Skin epidermis (tissue), 12 donors: Measurements from ENCODE around the gene ELMO2.
A peak's percentile ranks its signal among the peaks of the same experiment; 100 is the strongest.

ENCODE experiments used
- H3K27ac ChIP-seq, 21 experiments: fragments of 200-600 bp; sonication (generic) in 11 of 21; one replicate each; pipeline ENCODE4 v1.5.0; 2020; ENCODE audit warnings: mild to moderate bottlenecking in 3 of 21, inconsistent platforms in 2 of 21, moderate library complexity in 2 of 21
- H3K4me3 ChIP-seq, 7 experiments: fragments of 200-600 bp; sonication (generic) in 2 of 7; one replicate each; pipeline ENCODE4 v1.5.0; 2020; ENCODE audit warnings: inconsistent platforms in 2 of 7, mild to moderate bottlenecking in 2 of 7, moderate library complexity in 1 of 7

Gene ELMO2

DNA sequence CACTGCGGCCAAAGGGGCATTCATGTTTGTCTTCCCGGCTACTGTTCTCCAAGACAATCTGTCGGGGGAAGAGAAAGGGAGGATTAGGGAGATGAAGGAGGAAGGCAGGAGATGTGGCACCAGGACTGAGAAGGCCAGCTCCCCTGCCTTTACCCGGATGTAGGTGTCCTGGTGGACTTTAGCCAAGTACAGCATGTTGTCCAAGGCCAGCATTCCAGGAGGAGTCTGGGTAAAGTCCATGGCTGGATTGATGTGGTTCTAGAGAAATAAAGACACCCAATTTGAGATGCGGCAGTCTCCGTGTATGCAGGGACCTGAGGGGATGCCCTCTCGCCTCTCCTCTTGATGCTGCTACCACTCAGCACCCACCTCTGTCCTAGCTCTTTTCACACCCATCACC lies 32.0 kb downstream of the ELMO2 start:
- Histone ChIP-seq H3K27ac (no peak overlapping the region), H3K4me3 (no peak overlapping the region)

DNA sequence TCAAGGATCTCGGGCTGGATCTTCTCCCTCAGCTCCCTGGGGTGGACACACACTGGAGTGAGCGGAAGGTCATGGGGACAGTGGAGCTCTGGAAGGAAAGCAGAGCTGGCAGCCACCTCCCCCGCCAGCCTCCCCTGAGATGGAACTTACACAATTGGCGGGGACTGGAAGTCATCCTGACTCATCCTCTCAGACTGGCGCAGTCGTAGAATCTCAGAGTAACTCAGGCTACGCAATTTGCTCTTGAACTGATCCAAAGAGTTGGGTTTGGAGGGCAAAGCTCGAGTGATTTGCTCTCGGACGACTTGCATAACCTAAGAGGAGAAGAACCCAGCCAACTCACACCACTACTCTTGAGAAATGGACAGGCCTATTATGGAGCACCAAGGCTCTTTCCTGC lies 34.8 kb downstream of the ELMO2 start:
- H3K4me3 ChIP-seq: no peak overlapping the region
- no peak overlapping the region for H3K27ac ChIP-seq

DNA sequence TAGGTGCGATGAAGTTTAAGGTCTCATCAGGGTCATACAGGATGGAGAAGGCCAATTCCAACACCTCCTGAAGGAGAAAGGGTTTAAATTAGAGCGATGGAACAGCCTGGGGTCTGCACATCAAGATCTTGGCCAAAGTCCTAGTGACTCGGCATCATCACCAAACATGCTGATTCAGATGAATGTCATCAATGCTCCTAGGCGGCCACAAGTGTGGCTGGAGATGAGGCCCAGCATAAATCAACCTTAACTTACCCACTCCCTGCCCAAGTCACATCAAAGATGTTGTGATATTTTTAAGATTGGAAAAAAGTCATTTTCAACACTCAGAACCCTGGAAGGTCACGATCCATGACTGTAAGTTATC lies 37.5 kb downstream of the ELMO2 start:
- no peak overlapping the region for H3K4me3 ChIP-seq
- no peak overlapping the region for H3K27ac ChIP-seq

DNA sequence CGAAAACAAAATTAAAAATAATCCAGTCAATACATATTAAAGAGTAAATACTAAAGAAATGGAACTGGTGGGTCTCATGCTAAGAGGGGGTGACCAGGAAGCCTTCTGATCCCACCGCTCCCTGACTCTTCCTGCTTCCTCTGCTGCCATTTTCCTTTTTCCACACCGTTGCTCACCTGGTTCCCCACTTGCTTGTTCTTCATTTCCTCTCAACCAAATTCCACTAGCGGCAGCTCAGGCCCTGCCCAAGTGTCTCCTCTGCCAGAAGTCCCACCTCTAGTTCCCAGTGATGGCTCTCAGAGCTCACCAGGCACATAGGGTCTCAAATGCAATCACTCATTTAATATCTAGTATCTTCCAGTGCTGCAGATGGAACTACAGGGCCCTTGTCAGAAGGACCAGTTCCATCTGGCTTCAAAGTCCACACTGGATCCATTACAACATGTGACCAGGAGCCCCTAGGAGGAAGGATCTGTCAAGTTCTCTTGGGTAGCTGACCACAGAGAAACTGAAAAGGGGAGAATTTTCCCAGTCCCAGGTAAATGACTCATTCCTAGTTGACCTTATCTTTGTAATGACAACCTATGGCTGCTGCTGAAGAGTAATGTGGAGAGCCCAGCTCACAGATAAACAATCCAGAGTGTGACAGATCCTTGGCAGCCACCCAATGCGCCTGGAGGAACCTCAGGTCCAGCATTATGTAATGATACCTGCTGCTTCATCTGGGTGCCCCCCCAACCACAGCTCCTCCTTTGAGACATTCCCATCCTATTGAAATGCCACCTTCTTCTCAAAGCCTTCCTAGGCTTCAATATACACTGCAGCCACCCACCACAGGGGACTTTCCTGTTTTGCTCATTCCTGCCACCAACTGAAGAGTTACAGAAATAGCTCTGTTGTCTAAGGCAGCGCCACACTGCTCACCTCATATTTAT lies 38.2 kb downstream of the ELMO2 start:
- H3K4me3 ChIP-seq: no peak overlapping the region
- no peak overlapping the region for H3K27ac ChIP-seq

DNA sequence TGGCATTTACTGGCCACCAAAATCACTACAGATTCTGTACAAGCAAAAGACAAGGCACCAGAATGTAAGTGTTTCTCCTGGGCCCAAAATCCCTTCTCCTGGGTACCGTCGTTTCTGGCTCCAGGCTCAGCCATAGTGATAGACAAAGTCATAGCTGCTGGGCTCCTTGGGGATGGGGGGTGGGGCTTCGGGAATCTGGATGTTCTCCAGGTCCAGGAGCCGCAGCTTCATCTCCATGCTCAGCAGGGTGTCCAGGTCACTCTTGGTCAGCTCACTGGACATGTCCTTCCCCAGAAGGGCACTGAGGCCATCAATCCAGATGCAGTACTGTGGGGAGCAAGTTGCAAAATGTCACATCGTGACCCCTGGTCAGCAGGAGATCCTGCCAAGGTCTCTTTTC lies 39.2 kb downstream of the ELMO2 start:
- Histone ChIP-seq H3K27ac (no peak overlapping the region), H3K4me3 (no peak overlapping the region)

DNA sequence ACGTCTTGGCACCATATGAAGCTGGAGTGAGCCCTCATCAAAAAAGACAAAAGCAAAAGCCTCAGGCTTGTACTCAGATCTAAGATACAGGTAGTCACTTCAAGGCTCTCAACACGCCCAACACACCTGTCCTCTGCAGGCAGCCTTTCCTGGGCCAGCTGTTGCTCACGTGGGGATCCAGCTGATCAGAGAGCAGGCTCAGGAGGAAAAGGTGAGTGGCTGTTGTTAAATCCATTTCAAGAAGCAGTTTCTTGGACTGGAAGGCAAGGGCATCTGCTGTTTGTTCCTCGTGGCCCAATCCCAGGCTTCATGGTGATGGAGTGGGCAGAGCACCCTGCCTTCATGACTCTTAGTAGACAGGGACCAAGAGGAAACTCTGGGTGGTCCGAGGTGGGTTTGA lies 39.6 kb downstream of the ELMO2 start:
- H3K27ac ChIP-seq: peak overlapping the region in 2 of 21 experiments; percentile 3 to 13
- H3K4me3 ChIP-seq: no peak overlapping the region

DNA sequence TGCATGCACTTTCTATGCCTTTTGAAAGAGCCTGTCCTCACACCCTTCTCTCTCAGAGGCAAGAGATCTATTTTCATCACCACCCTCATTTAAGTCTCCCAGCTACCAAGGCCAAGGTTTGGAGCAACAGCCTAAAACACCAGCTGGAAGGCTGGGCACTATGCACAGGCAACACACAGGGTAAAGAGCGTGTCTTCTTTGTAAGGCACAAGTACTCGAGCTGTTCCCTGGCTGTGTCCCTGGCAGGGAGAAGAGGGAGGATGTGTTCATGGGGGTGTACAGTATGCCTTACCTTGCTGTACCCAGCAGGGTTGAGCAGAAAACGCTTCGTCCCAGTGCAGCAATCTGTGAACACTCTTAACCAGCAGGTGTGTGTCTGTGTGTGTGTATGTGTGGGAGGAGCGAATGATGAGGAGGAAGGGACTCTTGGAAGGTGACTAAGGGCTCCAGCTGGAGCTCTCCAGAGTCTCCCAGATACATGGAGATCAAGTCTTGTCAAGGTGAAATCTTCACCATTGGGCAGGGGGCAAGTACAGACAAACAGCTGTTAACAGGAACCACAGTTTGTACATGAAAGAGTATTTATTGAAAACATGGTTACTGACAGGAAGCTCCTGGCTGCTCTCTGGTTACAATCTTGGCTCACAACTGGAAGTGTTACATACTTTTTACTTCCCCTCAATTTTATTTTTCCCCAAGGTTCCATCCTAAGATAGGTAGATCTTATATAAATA lies 40.8 kb downstream of the ELMO2 start:
- Histone ChIP-seq H3K4me3 (no peak overlapping the region), H3K27ac (peak overlapping the region in 6 of 21 experiments; percentile 40 to 99 (median 76))

DNA sequence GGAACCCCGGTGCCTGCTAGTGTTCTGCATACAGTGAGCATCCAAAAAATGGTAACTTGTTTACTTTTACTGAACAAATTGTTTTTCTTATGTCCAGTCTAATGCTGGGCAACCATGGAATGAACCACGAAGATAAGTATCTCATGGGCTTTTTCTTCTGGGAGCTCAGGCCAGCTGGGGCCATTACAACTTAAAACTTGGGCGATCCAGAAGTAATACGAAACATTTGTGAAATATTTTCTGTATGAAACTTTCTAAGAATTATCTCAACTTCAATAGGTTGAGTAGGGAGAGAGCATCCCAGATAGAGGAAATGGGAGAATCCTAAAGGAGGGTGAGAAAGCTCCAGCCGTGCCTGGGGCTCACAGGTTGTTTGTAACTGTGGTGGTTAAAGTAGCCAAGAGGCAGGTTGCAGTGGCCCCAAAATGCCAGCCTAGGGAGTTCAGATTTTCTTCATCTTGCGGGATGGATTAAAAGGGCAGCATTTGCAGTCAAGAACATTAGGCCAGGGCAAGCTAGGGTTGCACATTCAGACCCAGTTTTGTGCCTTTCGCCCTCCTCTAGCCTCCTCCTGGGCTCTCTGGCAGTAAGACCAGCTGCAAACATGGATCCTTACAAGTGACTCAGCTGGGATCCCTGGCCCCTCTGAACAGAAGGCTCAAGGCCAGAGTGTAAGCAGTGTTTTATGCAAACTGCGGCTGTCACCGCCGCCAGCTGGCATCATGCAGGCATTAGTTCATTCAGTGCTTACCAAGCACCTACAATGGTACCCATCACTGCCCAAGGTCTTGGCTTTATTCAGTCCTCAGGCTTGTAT lies 41.5 kb downstream of the ELMO2 start:
- Histone ChIP-seq H3K27ac (peak overlapping the region in 20 of 21 experiments; percentile 54 to 100 (median 98)), H3K4me3 (peak overlapping the region; percentile 82 to 100 (median 98))

DNA sequence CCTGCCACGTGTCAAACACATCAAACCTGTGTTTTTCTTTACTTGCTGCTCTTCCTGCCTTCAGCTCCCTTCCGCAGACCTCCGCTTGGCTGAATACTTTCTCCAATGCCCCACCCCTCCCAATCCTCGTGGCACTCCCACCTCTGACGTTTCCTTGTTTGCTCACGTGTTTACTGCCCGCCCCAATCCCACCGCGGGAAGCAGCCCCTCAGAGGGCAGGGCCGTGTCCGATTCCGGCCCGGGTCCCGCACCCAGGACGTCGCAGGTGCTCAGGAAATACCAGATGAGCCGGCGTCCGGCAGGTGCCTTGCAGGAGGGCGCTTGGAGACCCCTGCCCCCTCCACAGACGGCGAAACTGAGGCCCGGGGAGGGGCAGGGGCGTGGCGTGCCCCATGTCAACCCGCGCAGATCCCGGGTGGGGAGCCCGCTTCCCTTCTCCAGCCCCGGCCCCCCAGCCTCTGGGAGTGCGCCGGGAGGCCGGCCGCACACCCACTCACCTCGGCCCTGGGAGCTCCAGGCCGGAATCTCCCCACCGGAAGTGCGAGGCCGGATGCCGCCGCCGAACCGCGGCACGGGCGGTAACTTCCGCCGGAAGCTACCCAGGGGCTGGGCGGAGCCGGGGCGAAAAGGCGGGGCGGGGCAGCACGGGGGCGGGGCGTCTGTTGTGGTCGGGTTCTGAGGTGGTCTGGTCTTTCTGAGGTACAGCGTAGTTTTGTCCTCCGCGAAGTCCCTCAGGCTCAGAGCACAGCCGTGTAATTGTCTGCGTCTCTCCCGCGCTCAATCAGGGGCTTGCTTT lies 42.3 kb downstream of the ELMO2 start:
- peak overlapping the region; percentile 82 to 100 (median 98) for H3K4me3 ChIP-seq
- H3K27ac ChIP-seq: peak overlapping the region; percentile 93 to 100 (median 98)

DNA sequence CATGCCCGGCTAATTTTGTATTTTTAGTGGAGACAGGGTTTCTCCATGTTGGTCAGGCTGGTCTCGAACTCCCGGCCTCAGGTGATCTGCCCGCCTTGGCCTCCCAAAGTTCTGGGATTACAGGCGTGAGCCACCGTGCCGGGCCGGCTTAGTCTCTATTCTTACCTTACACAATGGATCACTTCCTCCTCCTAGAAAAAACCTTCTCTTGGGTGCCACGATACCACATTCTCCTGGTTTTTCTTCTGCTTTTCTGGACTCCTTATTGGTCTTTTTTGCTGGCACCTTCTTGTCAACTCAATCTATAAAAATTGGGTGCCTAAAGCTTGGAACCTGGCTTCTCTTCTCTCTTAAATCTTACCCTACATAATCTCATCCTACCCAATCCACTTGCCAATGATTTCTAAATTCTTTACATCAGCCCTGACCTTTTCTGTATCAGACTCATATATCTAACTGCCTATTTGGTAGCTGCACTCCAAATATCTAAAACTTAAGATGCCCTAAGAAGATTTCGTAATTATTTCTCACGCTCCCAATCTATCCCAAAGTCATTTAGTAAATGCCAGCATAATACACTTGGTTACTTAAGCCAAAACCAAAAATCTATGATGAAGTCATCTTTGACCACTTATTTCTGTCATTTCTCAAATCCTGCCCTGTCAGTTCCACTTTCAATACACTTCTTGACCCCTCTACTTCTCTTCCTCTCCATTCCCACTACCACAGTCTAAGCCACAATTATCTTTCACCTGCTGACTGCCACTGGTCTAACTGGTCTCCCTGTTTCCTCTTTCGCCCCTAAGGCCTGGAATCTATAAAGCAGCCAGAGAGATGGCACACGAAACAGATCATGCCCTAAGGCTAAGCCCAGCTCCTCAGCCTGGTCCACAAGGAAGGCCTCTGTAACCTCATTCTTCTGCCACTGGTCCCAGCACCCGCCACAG lies 43.2 kb downstream of the ELMO2 start:
- Histone ChIP-seq H3K27ac (peak overlapping the region; percentile 93 to 100 (median 98)), H3K4me3 (peak overlapping the region; percentile 82 to 100 (median 98))

DNA sequence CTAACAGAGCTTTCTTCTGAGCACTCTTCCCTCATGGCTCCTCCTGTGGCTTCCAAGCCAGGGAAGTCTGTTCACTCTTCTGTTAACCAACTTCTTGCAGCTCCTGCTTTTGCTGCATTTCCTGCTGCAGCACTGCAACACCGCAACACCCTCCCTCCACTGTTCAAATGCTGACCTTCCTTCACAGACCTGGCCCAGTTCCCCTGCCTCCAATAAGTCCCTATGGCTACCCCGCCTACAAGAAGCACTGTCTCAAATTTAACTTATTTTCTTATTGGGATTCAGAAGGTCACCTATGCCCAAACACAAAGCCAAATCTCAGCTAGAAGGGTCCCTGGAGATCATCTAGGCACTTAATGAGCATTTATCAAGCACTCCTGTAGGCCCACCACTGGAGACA lies 44.6 kb downstream of the ELMO2 start:
- peak overlapping the region in 2 of 21 experiments; percentile 17 to 39 for H3K27ac ChIP-seq
- no peak overlapping the region for H3K4me3 ChIP-seq

DNA sequence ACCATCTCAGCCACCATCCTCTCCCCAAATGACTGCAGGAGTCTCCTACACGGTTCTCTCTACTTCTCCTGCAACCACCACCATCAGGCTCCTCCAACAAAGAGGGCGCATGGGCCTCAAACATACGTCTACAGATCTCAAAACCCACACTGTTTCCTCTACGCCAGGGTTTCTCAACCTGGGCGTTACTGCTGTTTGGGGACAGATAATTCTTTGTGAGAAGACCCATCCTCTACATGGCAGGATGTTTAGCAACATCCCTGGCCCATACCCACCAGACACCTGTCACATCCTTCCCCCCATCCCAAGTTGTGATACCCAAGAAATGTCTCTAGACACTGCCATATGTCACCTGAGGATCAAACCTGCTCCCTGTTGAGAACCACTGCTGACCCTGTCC lies 45.0 kb downstream of the ELMO2 start:
- no peak overlapping the region for H3K4me3 ChIP-seq
- peak overlapping the region in 1 of 21 experiments; percentile 39 for H3K27ac ChIP-seq

DNA sequence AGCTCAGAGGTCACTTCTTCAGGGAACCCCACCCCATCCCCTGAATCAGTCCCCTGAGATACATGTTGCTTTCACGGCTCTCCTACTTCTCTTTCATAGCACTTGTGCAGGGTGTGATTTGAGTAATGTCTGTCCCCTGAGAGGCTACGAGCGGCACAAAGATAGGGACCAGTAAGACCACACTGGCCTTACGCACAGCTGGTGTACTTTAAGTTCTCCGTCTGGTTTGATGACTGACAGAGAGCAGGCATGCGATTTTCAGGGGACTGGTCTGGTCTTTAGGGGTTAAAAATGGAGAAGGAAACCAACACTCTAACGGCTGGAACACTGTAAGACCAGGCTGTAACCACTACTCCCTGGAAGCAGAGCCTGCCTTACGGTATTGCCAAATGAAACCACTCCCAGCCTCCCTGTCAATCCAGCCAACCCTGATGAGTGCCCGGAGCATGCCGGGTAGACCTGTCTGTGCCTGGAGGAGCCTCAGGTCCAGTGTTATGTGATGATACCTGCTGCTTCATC lies 47.1 kb downstream of the ELMO2 start:
- H3K4me3 ChIP-seq: no peak overlapping the region
- H3K27ac ChIP-seq: peak overlapping the region in 2 of 21 experiments; percentile 3 to 26

DNA sequence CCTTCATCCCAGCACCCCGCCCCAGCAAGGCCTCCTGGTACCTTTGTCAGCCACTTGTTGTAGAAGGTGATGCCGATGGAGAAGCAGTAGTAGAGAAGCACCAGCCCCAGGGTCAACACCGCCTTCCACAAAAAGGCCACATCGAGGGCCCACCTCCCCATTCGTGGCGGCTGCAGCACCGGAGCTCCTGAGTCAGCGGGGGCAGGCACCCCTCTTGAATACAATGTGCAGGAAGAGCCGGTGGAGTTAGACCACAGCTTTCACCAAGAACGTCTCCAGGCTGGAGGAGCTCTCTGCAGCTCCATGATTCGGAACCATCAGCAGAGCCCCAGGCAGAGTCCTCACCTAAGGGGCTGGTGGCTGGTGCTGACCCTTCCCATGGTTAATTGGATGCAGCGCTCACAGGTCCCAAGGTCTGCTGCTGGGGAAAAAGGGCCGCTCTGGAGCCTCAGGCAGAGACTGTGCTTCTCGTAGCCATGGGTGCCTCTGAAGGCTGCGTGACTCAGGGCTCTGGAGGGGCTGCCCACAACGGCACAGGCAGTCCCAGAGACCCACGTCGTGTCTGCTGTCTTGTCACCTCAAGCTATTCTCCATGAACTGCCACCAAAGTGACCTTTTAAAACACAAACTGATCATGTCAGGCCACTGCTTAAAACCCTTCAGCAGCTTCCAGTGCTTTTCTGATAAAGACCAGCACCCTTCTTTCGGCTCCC lies 47.9 kb downstream of the ELMO2 start:
- Histone ChIP-seq H3K27ac (peak overlapping the region in 1 of 21 experiments; percentile 16), H3K4me3 (no peak overlapping the region)

DNA sequence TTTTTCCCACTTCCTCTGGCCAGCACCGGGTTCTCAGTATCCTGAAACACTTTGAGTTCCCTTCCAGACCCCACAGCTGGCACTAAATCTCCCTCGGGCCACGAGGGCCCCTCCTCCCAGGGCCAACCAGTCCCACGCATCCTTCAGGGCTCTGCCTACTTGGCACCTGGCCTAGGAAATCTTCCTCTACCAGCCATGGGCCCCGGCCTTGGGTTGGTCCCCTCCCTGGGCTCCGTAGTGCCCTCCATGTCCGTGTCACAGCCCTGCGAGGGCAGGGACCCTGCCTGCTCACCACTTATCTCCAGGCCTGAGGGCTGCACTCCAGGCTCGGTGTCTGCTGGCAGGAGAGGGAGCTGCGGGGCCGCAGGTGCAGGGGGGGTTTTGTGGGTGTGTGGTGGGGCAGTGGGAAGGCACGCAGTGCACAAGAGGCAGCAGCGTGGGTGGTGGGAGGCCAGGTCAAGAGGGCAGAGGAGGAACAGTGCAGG lies 49.3 kb downstream of the ELMO2 start:
- peak overlapping the region in 4 of 21 experiments; percentile 16 to 41 (median 35) for H3K27ac ChIP-seq
- H3K4me3 ChIP-seq: no peak overlapping the region

DNA sequence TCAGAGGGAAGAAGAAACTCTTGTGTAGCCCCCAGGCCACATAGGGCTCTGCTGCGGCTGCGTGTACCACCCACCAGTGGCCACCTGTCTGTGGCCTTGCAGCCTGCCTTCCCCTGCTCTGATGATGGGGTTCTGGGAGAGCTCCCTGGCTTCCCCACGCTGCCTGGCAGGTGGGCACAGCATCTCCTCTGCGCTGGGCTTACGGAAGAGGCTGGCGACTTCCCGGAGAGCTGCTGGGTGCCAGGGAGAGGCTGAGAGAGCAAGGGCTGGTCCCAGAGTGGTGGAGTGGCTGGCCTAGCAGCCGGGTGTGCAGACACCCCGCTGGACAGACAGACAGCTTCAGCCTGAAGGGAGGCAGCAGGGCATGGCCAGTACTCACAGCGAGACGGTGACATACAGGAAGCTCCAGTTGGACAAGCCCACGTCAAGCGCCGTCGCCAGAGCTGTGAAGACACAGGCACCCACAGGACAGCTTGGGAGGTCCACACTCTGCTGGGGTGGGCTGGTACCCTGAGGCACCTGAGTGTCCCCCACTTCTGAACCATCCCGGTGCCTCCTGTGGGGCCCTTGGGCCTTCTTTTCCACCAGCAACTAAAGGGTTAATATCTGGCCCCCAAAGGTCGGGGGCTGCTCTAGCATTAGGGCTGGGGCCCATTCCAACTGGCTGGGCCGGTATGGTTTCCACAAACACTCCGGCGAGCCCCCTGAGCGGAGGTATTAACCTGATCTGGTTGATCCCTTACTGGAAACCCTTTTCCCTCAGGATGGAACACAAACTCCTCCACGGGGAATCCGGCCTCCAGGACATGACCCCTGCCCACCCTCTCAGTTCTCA lies 50.0 kb downstream of the ELMO2 start:
- H3K27ac ChIP-seq: peak overlapping the region in 2 of 21 experiments; percentile 16 to 33
- no peak overlapping the region for H3K4me3 ChIP-seq
